ENCODE data around the gene GOLM1.

DNA sequence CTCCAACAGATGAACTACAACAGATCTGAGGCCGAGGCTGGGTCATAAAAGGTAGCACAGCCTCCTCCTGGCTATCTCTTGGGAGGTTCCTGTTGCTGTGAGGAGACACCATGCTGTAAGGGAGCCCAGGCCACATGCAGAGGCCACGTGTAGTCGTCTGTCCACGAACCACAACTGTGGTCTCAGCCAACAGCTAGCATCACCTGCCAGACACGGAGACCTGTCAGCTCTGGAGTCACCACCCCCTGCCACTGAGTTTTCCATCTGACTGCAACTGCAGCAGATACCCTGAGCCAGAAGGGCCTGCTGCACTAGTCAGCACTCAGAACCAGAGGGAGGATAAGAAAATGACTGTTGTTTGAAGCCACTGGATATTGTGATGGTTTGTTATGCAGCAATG is 12.7 kb upstream of the GOLM1 start:
- TF ChIP-seq, protein P1, sequence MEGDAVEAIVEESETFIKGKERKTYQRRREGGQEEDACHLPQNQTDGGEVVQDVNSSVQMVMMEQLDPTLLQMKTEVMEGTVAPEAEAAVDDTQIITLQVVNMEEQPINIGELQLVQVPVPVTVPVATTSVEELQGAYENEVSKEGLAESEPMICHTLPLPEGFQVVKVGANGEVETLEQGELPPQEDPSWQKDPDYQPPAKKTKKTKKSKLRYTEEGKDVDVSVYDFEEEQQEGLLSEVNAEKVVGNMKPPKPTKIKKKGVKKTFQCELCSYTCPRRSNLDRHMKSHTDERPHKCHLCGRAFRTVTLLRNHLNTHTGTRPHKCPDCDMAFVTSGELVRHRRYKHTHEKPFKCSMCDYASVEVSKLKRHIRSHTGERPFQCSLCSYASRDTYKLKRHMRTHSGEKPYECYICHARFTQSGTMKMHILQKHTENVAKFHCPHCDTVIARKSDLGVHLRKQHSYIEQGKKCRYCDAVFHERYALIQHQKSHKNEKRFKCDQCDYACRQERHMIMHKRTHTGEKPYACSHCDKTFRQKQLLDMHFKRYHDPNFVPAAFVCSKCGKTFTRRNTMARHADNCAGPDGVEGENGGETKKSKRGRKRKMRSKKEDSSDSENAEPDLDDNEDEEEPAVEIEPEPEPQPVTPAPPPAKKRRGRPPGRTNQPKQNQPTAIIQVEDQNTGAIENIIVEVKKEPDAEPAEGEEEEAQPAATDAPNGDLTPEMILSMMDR (conservative IDR thresholded peaks at IDR 0.05 in 1 of 2, IDR thresholded peaks at IDR 0.05 in 1 of 2; ENCODE audit: extremely low read depth in 1 of 2, insufficient read depth in 1 of 2, low read depth in 1 of 2, low read length in 2 of 2) = no peak
- no peak for TF ChIP-seq EZH2 (IDR thresholded peaks at IDR 0.05; ENCODE audit: borderline replicate concordance, low read length)

Data from mammary epithelial cell (primary cell).